GM12878 (cell line): ENCODE measurements around the gene ZFP82. TPM values are rescaled to one million over a fixed set of nuclear protein-coding genes. Genes with fewer than 3 reads are reported as not detected.

ENCODE experiments used
- ATAC-seq: fragments of 200-7000 bp; cut with Tn5 transposase; 3 replicates; pipeline ENCODE4 v1.9.1; 2020; ENCODE audit warnings: mild to moderate bottlenecking, moderate library complexity
- Bru-seq: library from RNA; stranded (reverse); fragments of 400-500 nt; gene quantifications from one replicate; lab custom pipeline; 2021; lab: Mats Ljungman, UMichigan
- BruChase-seq, 2 experiments: library from RNA; stranded (reverse); fragments of 400-500 nt; gene quantifications; one replicate each; lab custom pipeline; 2021; lab: Mats Ljungman, UMichigan
- BruUV-seq: library from RNA; stranded (reverse); fragments of 400-500 nt; replicated peaks from 2 replicates; lab custom pipeline; 2021; lab: Mats Ljungman, UMichigan
- CTCF ChIA-PET: fragments of 300-600 bp; sonication (Branson Sonifier 250); formaldehyde crosslinking; extraction: SDS; loops from one replicate; lab custom pipeline; 2021; ENCODE audit warnings: inconsistent platforms; lab: Yijun Ruan, JAX
- POLR2A ChIA-PET: fragments of 350-600 bp; formaldehyde crosslinking; extraction: SDS; loops from one replicate; lab custom pipeline; 2021; ENCODE audit warnings: inconsistent platforms; lab: Charles Lee
- RAD21 ChIA-PET: fragments of 300-600 bp; sonication (Branson Sonifier 250); formaldehyde crosslinking; loops from one replicate; lab custom pipeline; 2023; ENCODE audit warnings: antibody characterized with exemption; ENCODE audit not compliant: unreplicated experiment; lab: Charles Lee
- SMC1A ChIA-PET: fragments of 300-600 bp; sonication (Branson Sonifier 250); formaldehyde crosslinking; loops from one replicate; lab custom pipeline; 2023; ENCODE audit not compliant: unreplicated experiment, uncharacterized antibody; lab: Charles Lee
- DNase-seq: peaks from one replicate; pipeline ENCODE4 v3.0.0-alpha.2; 2011; ENCODE audit warnings: low read depth, low spot score
- FAIRE-seq: peaks from 3 replicates; lab custom pipeline; 2011; peaks lifted over from hg19 to GRCh38; lab: Jason Lieb, UNC
- H2AFZ ChIP-seq: 2 replicates; pipeline ENCODE4 v1.6.0; 2011; ENCODE audit warnings: low read depth, low read length, control low read depth; ENCODE audit not compliant: control insufficient read depth
- H3K27ac ChIP-seq: 2 replicates; pipeline ENCODE4 v1.5.1; 2011; ENCODE audit warnings: control low read depth; ENCODE audit not compliant: control insufficient read depth, insufficient read depth
- H3K27me3 ChIP-seq, 2 experiments: replicated peaks in 1 of 2; 2 replicates each; pipeline versions ENCODE4 v1.6.0 to v1.6.1; 2011; ENCODE audit warnings: low read length in 1 of 2; ENCODE audit not compliant: control insufficient read depth in 2 of 2, insufficient read depth in 2 of 2
- H3K36me3 ChIP-seq, 2 experiments: 2 replicates each; pipeline ENCODE4 v1.5.1; 2011; ENCODE audit warnings: low read length in 1 of 2; ENCODE audit not compliant: control insufficient read depth in 2 of 2, insufficient read depth in 2 of 2
- H3K4me1 ChIP-seq: 2 replicates; pipeline ENCODE4 v1.6.1; 2011; ENCODE audit warnings: mild to moderate bottlenecking, low read length, moderate library complexity, mixed read lengths; ENCODE audit not compliant: control insufficient read depth, insufficient read depth
- H3K4me2 ChIP-seq: 2 replicates; pipeline ENCODE4 v1.6.0; 2011; ENCODE audit warnings: control low read depth; ENCODE audit not compliant: control insufficient read depth, insufficient read depth
- H3K4me3 ChIP-seq: fragments of 200-600 bp; sonication (generic); 2 replicates; pipeline ENCODE4 v1.5.1; 2016
- H3K79me2 ChIP-seq: 2 replicates; pipeline ENCODE4 v1.6.0; 2011; ENCODE audit warnings: low read length; ENCODE audit not compliant: control insufficient read depth, insufficient read depth
- H3K9ac ChIP-seq: 2 replicates; pipeline ENCODE4 v1.8.0; 2011; ENCODE audit warnings: low read length, control low read depth, mixed read lengths; ENCODE audit not compliant: control insufficient read depth, insufficient read depth
- H3K9me3 ChIP-seq: replicated peaks from 3 replicates; pipeline ENCODE4 v1.5.1; 2011; ENCODE audit warnings: mild to moderate bottlenecking, low read length; ENCODE audit not compliant: control insufficient read depth, insufficient read depth
- H4K20me1 ChIP-seq: 2 replicates; pipeline ENCODE4 v1.6.0; 2011; ENCODE audit not compliant: control insufficient read depth, insufficient read depth
- BMI1 ChIP-seq: fragments of 450-650 bp; IDR thresholded peaks from 2 replicates; pipeline ENCODE4 v1.6.1; 2016; ENCODE audit warnings: mild to moderate bottlenecking, moderate library complexity, borderline replicate concordance
- CREM ChIP-seq: IDR thresholded peaks from 2 replicates; pipeline ENCODE4 v1.6.1; 2014; ENCODE audit warnings: antibody characterized with exemption, low read depth
- FOXK2 ChIP-seq: fragments of 450-650 bp; IDR thresholded peaks from 2 replicates; pipeline ENCODE4 v1.6.1; 2017; ENCODE audit warnings: mild to moderate bottlenecking, moderate library complexity
- NBN ChIP-seq: fragments of 450-650 bp; IDR thresholded peaks from 2 replicates; pipeline ENCODE4 v1.6.1; 2016
- POLR2AphosphoS2 ChIP-seq: IDR thresholded peaks from 2 replicates; pipeline ENCODE4 v1.6.1; 2011; ENCODE audit warnings: low read depth, mild to moderate bottlenecking, low read length, improper control_type of control experiment, moderate library complexity
- SREBF2 ChIP-seq: IDR thresholded peaks from 2 replicates; pipeline ENCODE4 v1.6.1; 2012; ENCODE audit warnings: mild to moderate bottlenecking, low read length
- STAT3 ChIP-seq: IDR thresholded peaks from 2 replicates; pipeline ENCODE4 v1.6.1; 2011; ENCODE audit warnings: low read depth, low read length, improper control_type of control experiment
- ZNF207 ChIP-seq: fragments of 450-650 bp; IDR thresholded peaks from 2 replicates; pipeline ENCODE4 v1.6.1; 2014; ENCODE audit warnings: antibody characterized with exemption, mild to moderate bottlenecking, borderline replicate concordance
- WGBS: methylation state at CpG from one replicate; pipeline ENCODE4 v1.1.6; 2016; ENCODE audit warnings: low lambda C conversion rate; ENCODE audit not compliant: insufficient replicate concordance, insufficient coverage; ENCODE audit errors: missing lambda C conversion rate; 5-methylcytosine and 5-hydroxymethylcytosine counted together
- in situ Hi-C: fragments of 300-500 bp; cut with MboI; formaldehyde crosslinking; loops from 9 replicates; pipeline ENCODE4 v1.14.3; 2018; ENCODE audit warnings: mixed read lengths
- intact Hi-C: fragments of 100-400 bp; cut with micrococcal nuclease; formaldehyde crosslinking; loops from one replicate; pipeline ENCODE4 v1.14.2; 2022; ENCODE audit not compliant: unreplicated experiment
- long read RNA-seq, 2 experiments: library from polyadenylated mRNA; unstranded; transcript quantifications; one replicate each; pipeline ENCODE4 v2.0.0, GENCODE V29; 2019 to 2020
- polyA minus RNA-seq, 3 experiments: library from RNA; depleted of rRNA, polyadenylated mRNA; stranded (reverse); fragments of >200 nt; gene quantifications; 2 replicates each; pipeline ENCODE4 v1.2.3, GENCODE V29; 2011
- polyA plus RNA-seq, 11 experiments: library from polyadenylated mRNA; depleted of rRNA in 4 of 11; unstranded in 6 of 11; stranded (reverse) in 5 of 11; fragments of >200 nt; fragmentation: Nextera tagmentation in 4 of 11; fragmentation: Illumina TruSeq in 1 of 11; extraction: Ambion mirVana in 4 of 11; extraction: Trizol in 1 of 11; gene quantifications; 1 replicate in 1 of 11; 2 replicates in 10 of 11; pipeline versions ENCODE4 v1.2.1 to v1.2.3, GENCODE V29; 2011 to 2016; ENCODE audit warnings: inconsistent platforms in 2 of 11, missing spikeins in 2 of 11, low read depth in 1 of 11
- total RNA-seq, 4 experiments: library from RNA; depleted of rRNA in 3 of 4; stranded (reverse); fragments of >200 nt in 3 of 4; fragmentation: Illumina TruSeq in 1 of 4; extraction: Trizol in 1 of 4; gene quantifications; 2 replicates each; pipeline versions ENCODE4 v1.2.1 to v1.2.3, GENCODE V29; 2013 to 2021
- TF ChIP-seq, protein P1 (sequence below): fragments of 450-650 bp; IDR thresholded peaks from 2 replicates; pipeline ENCODE4 v1.6.1; 2014; ENCODE audit warnings: mild to moderate bottlenecking
- TF ChIP-seq, protein P2 (sequence below): fragments of 450-650 bp; IDR thresholded peaks from 2 replicates; pipeline ENCODE4 v1.6.1; 2017; ENCODE audit warnings: borderline replicate concordance
- TF ChIP-seq, protein P3 (sequence below): fragments of 450-650 bp; formaldehyde crosslinking; IDR thresholded peaks from 2 replicates; pipeline ENCODE4 v1.4.0; 2020; ENCODE audit warnings: mild to moderate bottlenecking, moderate library complexity

Gene ZFP82
- 18.3 and 20.0 TPM in 2 replicates for total RNA-seq (2013; cell fraction: nucleolus; rRNA removed)
- total RNA-seq (2014; rRNA removed) = 2.5 and 2.9 TPM in 2 replicates
- 3.1 and 3.4 TPM in 2 replicates for total RNA-seq (2014; rRNA removed; fragmentation: Illumina TruSeq; extraction: Trizol)
- total RNA-seq (2021) = 2.0 and 2.6 TPM in 2 replicates
- polyA plus RNA-seq (2011; ENCODE audit: low read depth) = 1.8 TPM
- polyA plus RNA-seq (2011; rRNA removed) = 5.4 and 9.1 TPM in 2 replicates
- polyA plus RNA-seq (2011; cell fraction: cytosol; rRNA removed) = 2.3 and 2.6 TPM in 2 replicates
- 3.4 and 3.9 TPM in 2 replicates for polyA plus RNA-seq (2011; cell fraction: nucleus; rRNA removed)
- 2.2 and 3.4 TPM in 2 replicates for polyA plus RNA-seq (2012)
- 2.1 and 2.2 TPM in 2 replicates for polyA plus RNA-seq (2014; fragmentation: Illumina TruSeq; extraction: Trizol)
- polyA plus RNA-seq (2014; fragmentation: Nextera tagmentation; extraction: Ambion mirVana) = 1 to 10 TPM; 2.0 to 2.2 TPM
- polyA plus RNA-seq (2014; rRNA removed) = 1.2 and 2.0 TPM in 2 replicates
- 1 to 10 TPM; 4.1 to 4.8 TPM for polyA plus RNA-seq (2016; fragmentation: Nextera tagmentation; extraction: Ambion mirVana)
- 7.3 and 9.1 TPM in 2 replicates for polyA minus RNA-seq (2011; rRNA and poly(A)+ RNA removed)
- 2.0 and 2.3 TPM in 2 replicates for polyA minus RNA-seq (2011; cell fraction: cytosol; rRNA and poly(A)+ RNA removed)
- 2.9 and 5.3 TPM in 2 replicates for polyA minus RNA-seq (2011; cell fraction: nucleus; rRNA and poly(A)+ RNA removed)
- Bru-seq, nascent RNA = percentile 69 among the genes with signal in this experiment
- percentile 63 among the genes with signal in this experiment for BruChase-seq, experiment 1, labeled RNA remaining after a 6-hour chase
- percentile 61 among the genes with signal in this experiment for BruChase-seq, experiment 2, labeled RNA remaining after a 2-hour chase
- long read RNA-seq, experiment 1, partial matches to known transcripts = 0 of 4 reads
- long read RNA-seq, experiment 1, other reads (novel, unspliced or antisense) = 1 of 4 reads
- long read RNA-seq, experiment 2, full-length matches to known transcripts = 24 of 38 reads
- long read RNA-seq, experiment 2, partial matches to known transcripts = 1 of 38 reads
- long read RNA-seq, experiment 2, other reads (novel, unspliced or antisense) = 13 of 38 reads

DNA sequence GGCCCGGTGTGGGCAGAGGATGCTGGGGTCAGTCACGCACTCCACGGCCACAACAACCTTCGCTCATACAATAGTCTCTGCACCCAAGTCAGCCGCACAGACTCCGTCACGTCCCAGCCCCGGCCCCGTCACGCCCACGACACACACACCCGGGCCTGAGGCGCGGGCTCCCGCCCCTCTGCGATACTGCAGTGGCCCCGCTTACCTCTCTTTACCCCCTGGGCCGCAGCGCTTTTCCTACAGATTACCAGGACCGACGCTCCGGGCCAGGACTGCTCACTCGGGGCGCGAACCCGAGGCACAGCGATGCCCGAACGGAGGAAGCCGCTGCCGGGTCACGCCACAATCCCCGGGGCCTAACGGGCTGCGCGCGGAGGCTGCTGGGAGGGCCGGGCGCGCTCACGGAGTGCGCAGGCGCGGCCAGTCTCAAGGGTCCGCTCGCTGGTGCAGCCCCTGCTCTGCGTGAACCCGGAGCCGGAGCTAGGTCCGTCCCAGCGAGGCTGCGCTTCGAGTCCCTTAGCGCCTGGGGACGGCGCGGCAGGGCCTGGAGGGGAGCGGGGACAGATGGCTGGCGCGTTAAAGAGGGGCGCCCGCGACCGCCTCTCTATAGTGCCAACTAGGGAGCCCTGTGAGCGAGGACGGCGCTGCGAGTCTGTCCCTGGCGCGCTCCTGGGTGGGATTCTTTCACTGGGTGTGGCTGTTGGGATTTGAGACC, at the start of gene ZFP82:
ZFP82 (minus strand) TSS at position 358 of the 715 bp plus-strand sequence. CDS start 8,855 bp downstream, outside the sequence.
- CTCF ChIA-PET = interaction anchor here (0.6 kb wide), 1 partner anchor 14 kb away, joined by 3 read pairs; no protein-coding TSS in a partner anchor
- peak within 1 kb of the TSS; percentile 76 for H3K4me3 ChIP-seq
- TF ChIP-seq, protein P1, sequence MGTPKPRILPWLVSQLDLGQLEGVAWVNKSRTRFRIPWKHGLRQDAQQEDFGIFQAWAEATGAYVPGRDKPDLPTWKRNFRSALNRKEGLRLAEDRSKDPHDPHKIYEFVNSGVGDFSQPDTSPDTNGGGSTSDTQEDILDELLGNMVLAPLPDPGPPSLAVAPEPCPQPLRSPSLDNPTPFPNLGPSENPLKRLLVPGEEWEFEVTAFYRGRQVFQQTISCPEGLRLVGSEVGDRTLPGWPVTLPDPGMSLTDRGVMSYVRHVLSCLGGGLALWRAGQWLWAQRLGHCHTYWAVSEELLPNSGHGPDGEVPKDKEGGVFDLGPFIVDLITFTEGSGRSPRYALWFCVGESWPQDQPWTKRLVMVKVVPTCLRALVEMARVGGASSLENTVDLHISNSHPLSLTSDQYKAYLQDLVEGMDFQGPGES = no peak
- TF ChIP-seq BMI1 (no peak), ZNF207 (0 out of 2 replicates have a peak, but pooled peaks have one; percentile 22), POLR2AphosphoS2 (0 out of 2 replicates have a peak, but pooled peaks have one; percentile 59), NBN (no peak), FOXK2 (no peak), SREBF2 (no peak), CREM (peak; percentile 10; the same call in 1 of the 2 replicates), STAT3 (no peak)
- TF ChIP-seq, protein P2, sequence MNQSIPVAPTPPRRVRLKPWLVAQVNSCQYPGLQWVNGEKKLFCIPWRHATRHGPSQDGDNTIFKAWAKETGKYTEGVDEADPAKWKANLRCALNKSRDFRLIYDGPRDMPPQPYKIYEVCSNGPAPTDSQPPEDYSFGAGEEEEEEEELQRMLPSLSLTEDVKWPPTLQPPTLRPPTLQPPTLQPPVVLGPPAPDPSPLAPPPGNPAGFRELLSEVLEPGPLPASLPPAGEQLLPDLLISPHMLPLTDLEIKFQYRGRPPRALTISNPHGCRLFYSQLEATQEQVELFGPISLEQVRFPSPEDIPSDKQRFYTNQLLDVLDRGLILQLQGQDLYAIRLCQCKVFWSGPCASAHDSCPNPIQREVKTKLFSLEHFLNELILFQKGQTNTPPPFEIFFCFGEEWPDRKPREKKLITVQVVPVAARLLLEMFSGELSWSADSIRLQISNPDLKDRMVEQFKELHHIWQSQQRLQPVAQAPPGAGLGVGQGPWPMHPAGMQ = no peak
- TF ChIP-seq, protein P3, sequence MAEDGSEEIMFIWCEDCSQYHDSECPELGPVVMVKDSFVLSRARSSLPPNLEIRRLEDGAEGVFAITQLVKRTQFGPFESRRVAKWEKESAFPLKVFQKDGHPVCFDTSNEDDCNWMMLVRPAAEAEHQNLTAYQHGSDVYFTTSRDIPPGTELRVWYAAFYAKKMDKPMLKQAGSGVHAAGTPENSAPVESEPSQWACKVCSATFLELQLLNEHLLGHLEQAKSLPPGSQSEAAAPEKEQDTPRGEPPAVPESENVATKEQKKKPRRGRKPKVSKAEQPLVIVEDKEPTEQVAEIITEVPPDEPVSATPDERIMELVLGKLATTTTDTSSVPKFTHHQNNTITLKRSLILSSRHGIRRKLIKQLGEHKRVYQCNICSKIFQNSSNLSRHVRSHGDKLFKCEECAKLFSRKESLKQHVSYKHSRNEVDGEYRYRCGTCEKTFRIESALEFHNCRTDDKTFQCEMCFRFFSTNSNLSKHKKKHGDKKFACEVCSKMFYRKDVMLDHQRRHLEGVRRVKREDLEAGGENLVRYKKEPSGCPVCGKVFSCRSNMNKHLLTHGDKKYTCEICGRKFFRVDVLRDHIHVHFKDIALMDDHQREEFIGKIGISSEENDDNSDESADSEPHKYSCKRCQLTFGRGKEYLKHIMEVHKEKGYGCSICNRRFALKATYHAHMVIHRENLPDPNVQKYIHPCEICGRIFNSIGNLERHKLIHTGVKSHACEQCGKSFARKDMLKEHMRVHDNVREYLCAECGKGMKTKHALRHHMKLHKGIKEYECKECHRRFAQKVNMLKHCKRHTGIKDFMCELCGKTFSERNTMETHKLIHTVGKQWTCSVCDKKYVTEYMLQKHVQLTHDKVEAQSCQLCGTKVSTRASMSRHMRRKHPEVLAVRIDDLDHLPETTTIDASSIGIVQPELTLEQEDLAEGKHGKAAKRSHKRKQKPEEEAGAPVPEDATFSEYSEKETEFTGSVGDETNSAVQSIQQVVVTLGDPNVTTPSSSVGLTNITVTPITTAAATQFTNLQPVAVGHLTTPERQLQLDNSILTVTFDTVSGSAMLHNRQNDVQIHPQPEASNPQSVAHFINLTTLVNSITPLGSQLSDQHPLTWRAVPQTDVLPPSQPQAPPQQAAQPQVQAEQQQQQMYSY = no peak

More for the DNA sequence above, at the start of gene ZFP82:
- POLR2A ChIA-PET = interaction anchor here (0.6 to 1.6 kb wide), 2 partner anchors 71 to 292 kb away, joined by 5 to 6 read pairs; partner anchors contain the start of gene ZNF566
- ATAC-seq (peak; percentile 97), DNase-seq (peak; percentile 37), FAIRE-seq (peak; percentile 57)
- Histone ChIP-seq H3K4me1 (no peaks in the 10 kb centered on the region), H3K9me3 (peaks cover 6% of the 10 kb centered on the region; the same call in 2 of the 3 replicates), H3K9ac (peak within 1 kb of the TSS; percentile 71), H3K36me3 (no peaks in the 10 kb centered on the region), H3K4me2 (peak within 1 kb of the TSS; percentile 5), H3K27ac (peak within 1 kb of the TSS; percentile 61), H2AFZ (peak within 1 kb of the TSS; percentile 63), H3K27me3 (no peaks in the 10 kb centered on the region), H3K79me2 (peaks cover 13% of the 10 kb centered on the region), H4K20me1 (no peaks in the 10 kb centered on the region)
- SMC1A ChIA-PET = interaction anchor here (1.0 kb wide), 1 partner anchor 14 kb away, joined by 3 read pairs; no protein-coding TSS in a partner anchor
- RAD21 ChIA-PET = no interaction called here
- intact Hi-C loops = no loop called here
- in situ Hi-C loops = no loop called here
- no TSS peak for BruUV-seq
- WGBS = 1% methylated on average over 70 of the region's 70 CpGs
